IMR-90 (cell line): ENCODE data around the gene SOSTDC1. TPM values are rescaled to one million over a fixed set of nuclear protein-coding genes. Genes with fewer than 3 reads are reported as not detected.

ENCODE experiments used
- ATAC-seq: fragments of 200-7000 bp; cut with Tn5 transposase; 2 replicates; pipeline ENCODE4 v1.9.1; 2020; ENCODE audit warnings: low read depth, mild to moderate bottlenecking, moderate library complexity
- BruUV-seq: library from RNA; stranded (reverse); fragments of 400-500 nt; replicated peaks from 2 replicates; lab custom pipeline; 2021; lab: Mats Ljungman, UMichigan
- CTCF ChIA-PET: fragments of 300-600 bp; formaldehyde crosslinking; extraction: SDS; loops from one replicate; lab custom pipeline; 2021; ENCODE audit warnings: antibody characterized with exemption; lab: Yijun Ruan, JAX
- POLR2A ChIA-PET: fragments of 300-600 bp; sonication (Branson Sonifier 250); formaldehyde crosslinking; loops from one replicate; lab custom pipeline; 2022; ENCODE audit warnings: antibody characterized with exemption; ENCODE audit not compliant: unreplicated experiment; lab: Charles Lee
- DNase-seq: peaks from one replicate; pipeline ENCODE4 v3.0.0; 2013
- H2AFZ ChIP-seq: replicated peaks from 2 replicates; pipeline ENCODE3; 2013; ENCODE audit warnings: low read length, mild to moderate bottlenecking; ENCODE audit not compliant: poor library complexity
- H2AK5ac ChIP-seq: 2 replicates; pipeline ENCODE4 v1.6.1; 2013; ENCODE audit warnings: low read depth, low read length, inconsistent platforms
- H2AK9ac ChIP-seq: replicated peaks from 2 replicates; pipeline ENCODE3; 2013; ENCODE audit warnings: mild to moderate bottlenecking, low read depth, low read length, moderate library complexity; ENCODE audit not compliant: poor library complexity
- H2BK120ac ChIP-seq: 2 replicates; pipeline ENCODE4 v1.6.1; 2013; ENCODE audit warnings: low read depth, low read length, inconsistent platforms
- H2BK15ac ChIP-seq: 3 replicates; pipeline ENCODE4 v1.6.1; 2013; ENCODE audit warnings: low read depth, low read length, inconsistent platforms
- H2BK20ac ChIP-seq: 2 replicates; pipeline ENCODE4 v1.6.1; 2013; ENCODE audit warnings: low read depth, mild to moderate bottlenecking, inconsistent platforms, low read length, moderate library complexity
- H2BK5ac ChIP-seq: 2 replicates; pipeline ENCODE4 v1.6.1; 2013; ENCODE audit warnings: mild to moderate bottlenecking, low read depth, low read length, inconsistent platforms; ENCODE audit not compliant: poor library complexity, severe bottlenecking
- H3K14ac ChIP-seq: replicated peaks from 2 replicates; pipeline ENCODE4 v1.6.1; 2013; ENCODE audit warnings: low read depth, low read length, inconsistent platforms
- H3K18ac ChIP-seq: 2 replicates; pipeline ENCODE4 v1.6.1; 2013; ENCODE audit warnings: low read depth, low read length, control low read depth
- H3K23ac ChIP-seq: 2 replicates; pipeline ENCODE4 v1.6.1; 2013; ENCODE audit warnings: low read depth, low read length, inconsistent platforms
- H3K27ac ChIP-seq: 2 replicates; pipeline ENCODE4 v1.5.1; 2013; ENCODE audit warnings: mild to moderate bottlenecking, control low read depth, low read length; ENCODE audit not compliant: insufficient read depth
- H3K27me3 ChIP-seq: 2 replicates; pipeline ENCODE4 v1.6.1; 2013; ENCODE audit warnings: low read length; ENCODE audit not compliant: control insufficient read depth, insufficient read depth
- H3K36me3 ChIP-seq: 2 replicates; pipeline ENCODE4 v1.6.1; 2013; ENCODE audit warnings: low read length, mixed read lengths; ENCODE audit not compliant: control insufficient read depth, insufficient read depth
- H3K4ac ChIP-seq: 2 replicates; pipeline ENCODE4 v1.6.1; 2013; ENCODE audit warnings: low read depth, low read length, inconsistent platforms
- H3K4me1 ChIP-seq: 2 replicates; pipeline ENCODE4 v1.6.1; 2013; ENCODE audit warnings: low read length, mixed read lengths; ENCODE audit not compliant: control insufficient read depth, insufficient read depth
- H3K4me2 ChIP-seq: 2 replicates; pipeline ENCODE4 v1.6.1; 2013; ENCODE audit warnings: low read depth, mild to moderate bottlenecking, control low read depth, low read length, moderate library complexity
- H3K4me3 ChIP-seq: 2 replicates; pipeline ENCODE4 v1.5.1; 2013; ENCODE audit warnings: low read depth, mild to moderate bottlenecking, control low read depth, low read length, moderate library complexity; ENCODE audit not compliant: insufficient read depth
- H3K56ac ChIP-seq: 2 replicates; pipeline ENCODE4 v1.6.1; 2013; ENCODE audit warnings: low read length, inconsistent platforms; ENCODE audit not compliant: insufficient read depth; ENCODE audit errors: extremely low read depth
- H3K79me1 ChIP-seq, 2 experiments: 2 replicates each; pipeline ENCODE4 v1.6.1; 2013; ENCODE audit warnings: low read length in 2 of 2, inconsistent platforms in 1 of 2, low read depth in 1 of 2
- H3K9ac ChIP-seq: 2 replicates; pipeline ENCODE4 v1.6.1; 2013; ENCODE audit warnings: low read depth, low read length, control low read depth
- H3K9me1 ChIP-seq: 2 replicates; pipeline ENCODE4 v1.6.1; 2013; ENCODE audit warnings: low read length, inconsistent platforms; ENCODE audit not compliant: insufficient read depth
- H3K9me3 ChIP-seq: 2 replicates; pipeline ENCODE4 v1.6.1; 2013; ENCODE audit warnings: low read length; ENCODE audit not compliant: control insufficient read depth, insufficient read depth
- H4K20me1 ChIP-seq: 2 replicates; pipeline ENCODE4 v1.6.1; 2013; ENCODE audit warnings: low read length, inconsistent platforms; ENCODE audit not compliant: insufficient read depth
- H4K5ac ChIP-seq: 2 replicates; pipeline ENCODE4 v1.6.1; 2013; ENCODE audit warnings: mild to moderate bottlenecking, low read depth, low read length, control low read depth
- H4K8ac ChIP-seq, 2 experiments: 2 replicates each; pipeline ENCODE4 v1.6.1; 2013; ENCODE audit warnings: low read depth in 2 of 2, low read length in 2 of 2, control low read depth in 1 of 2, inconsistent platforms in 1 of 2
- H4K91ac ChIP-seq: 2 replicates; pipeline ENCODE4 v1.6.1; 2013; ENCODE audit warnings: low read depth, low read length, inconsistent platforms; ENCODE audit not compliant: insufficient read depth
- MXI1 ChIP-seq: IDR thresholded peaks from 2 replicates; pipeline ENCODE4 v1.6.1; 2012; ENCODE audit warnings: low read depth, mild to moderate bottlenecking, low read length, moderate library complexity, borderline replicate concordance
- NFE2L2 ChIP-seq: fragments of 150-350 bp; IDR thresholded peaks from 2 replicates; pipeline ENCODE4 v1.6.1; 2016; ENCODE audit warnings: low read depth, mild to moderate bottlenecking, low read length
- RAD21 ChIP-seq: IDR thresholded peaks from 2 replicates; pipeline ENCODE4 v1.6.1; 2012; ENCODE audit warnings: low read length, improper control_type of control experiment
- RCOR1 ChIP-seq: IDR thresholded peaks from 2 replicates; pipeline ENCODE4 v1.6.1; 2012; ENCODE audit warnings: mild to moderate bottlenecking, low read length, improper control_type of control experiment; ENCODE audit not compliant: insufficient replicate concordance
- WGBS, 2 experiments: methylation state at CpG; one replicate each; pipeline versions ENCODE4 v1.1.5 to v1.1.7; 2013; ENCODE audit warnings: missing lambda C conversion rate in 2 of 2; ENCODE audit not compliant: insufficient read length in 1 of 2; ENCODE audit errors: extremely low coverage in 2 of 2; 5-methylcytosine and 5-hydroxymethylcytosine counted together
- dilution Hi-C: fragments of 300-500 bp; cut with HindIII; formaldehyde crosslinking; loops from one replicate; pipeline ENCODE4 v1.14.3; 2018; ENCODE audit warnings: low sequenced_read_pairs; ENCODE audit not compliant: unreplicated experiment
- in situ Hi-C: fragments of 300-500 bp; cut with MboI; formaldehyde crosslinking; loops from 3 replicates; pipeline ENCODE4 v1.14.3; 2019; ENCODE audit warnings: low sequenced_read_pairs, inconsistent platforms, mixed read lengths
- intact Hi-C: fragments of 100-400 bp; cut with micrococcal nuclease; formaldehyde crosslinking; loops from 2 replicates; pipeline ENCODE4 v1.10.0; 2022
- polyA plus RNA-seq, 3 experiments: library from polyadenylated mRNA; depleted of rRNA; stranded (reverse); fragments of >200 nt; gene quantifications; 2 replicates each; pipeline ENCODE4 v1.2.3, GENCODE V29; 2012; ENCODE audit warnings: low replicate concordance in 1 of 3
- total RNA-seq: library from RNA; depleted of rRNA; stranded (reverse); fragments of >200 nt; gene quantifications from 2 replicates; pipeline ENCODE4 v1.2.3, GENCODE V29; 2012
- TF ChIP-seq, protein P1 (sequence below): fragments of 150-350 bp; IDR thresholded peaks from 2 replicates; pipeline ENCODE4 v1.6.1; 2017; ENCODE audit warnings: mild to moderate bottlenecking, antibody characterized with exemption, low read length, low read depth
- TF ChIP-seq, protein P2 (sequence below): fragments of 150-350 bp; IDR thresholded peaks from 2 replicates; pipeline ENCODE4 v1.6.1; 2016; ENCODE audit warnings: low read depth, mild to moderate bottlenecking, low read length, moderate library complexity, borderline replicate concordance
- TF ChIP-seq, protein P3 (sequence below): conservative IDR thresholded peaks from 2 replicates; pipeline ENCODE4 v1.5.1; 2012; ENCODE audit warnings: mild to moderate bottlenecking, low read depth, low read length, improper control_type of control experiment

SOSTDC1 gene
- total and polyA plus RNA-seq, 2 of the 4 experiments (the other 2 are of a cell fraction): 0.07 TPM; not detected in 1

DNA sequence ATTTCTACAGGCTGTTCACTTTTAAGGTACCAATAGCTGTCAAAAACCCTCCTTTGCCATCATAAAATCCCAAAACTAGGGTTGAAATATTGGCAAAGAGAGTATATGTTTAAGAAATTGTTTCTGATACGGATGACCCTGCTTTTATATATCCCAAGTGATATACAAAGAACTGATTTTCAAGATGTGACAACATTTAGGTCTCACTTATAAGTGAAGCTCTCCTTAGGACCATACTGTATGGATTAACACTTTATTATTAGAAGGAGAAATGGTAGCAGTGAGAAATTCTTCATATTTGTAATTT lies 33.2 kb downstream of the SOSTDC1 start:
- H4K8ac ChIP-seq: no peak overlapping the region
- no peaks in the 10 kb centered on the region for H4K20me1 ChIP-seq
- no TSS peak for BruUV-seq
- TF ChIP-seq RAD21 (no peak), NFE2L2 (no peak), RCOR1 (no peak), MXI1 (no peak)
- TF ChIP-seq, protein P1, sequence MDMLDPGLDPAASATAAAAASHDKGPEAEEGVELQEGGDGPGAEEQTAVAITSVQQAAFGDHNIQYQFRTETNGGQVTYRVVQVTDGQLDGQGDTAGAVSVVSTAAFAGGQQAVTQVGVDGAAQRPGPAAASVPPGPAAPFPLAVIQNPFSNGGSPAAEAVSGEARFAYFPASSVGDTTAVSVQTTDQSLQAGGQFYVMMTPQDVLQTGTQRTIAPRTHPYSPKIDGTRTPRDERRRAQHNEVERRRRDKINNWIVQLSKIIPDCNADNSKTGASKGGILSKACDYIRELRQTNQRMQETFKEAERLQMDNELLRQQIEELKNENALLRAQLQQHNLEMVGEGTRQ: no peak
- TF ChIP-seq, protein P2, sequence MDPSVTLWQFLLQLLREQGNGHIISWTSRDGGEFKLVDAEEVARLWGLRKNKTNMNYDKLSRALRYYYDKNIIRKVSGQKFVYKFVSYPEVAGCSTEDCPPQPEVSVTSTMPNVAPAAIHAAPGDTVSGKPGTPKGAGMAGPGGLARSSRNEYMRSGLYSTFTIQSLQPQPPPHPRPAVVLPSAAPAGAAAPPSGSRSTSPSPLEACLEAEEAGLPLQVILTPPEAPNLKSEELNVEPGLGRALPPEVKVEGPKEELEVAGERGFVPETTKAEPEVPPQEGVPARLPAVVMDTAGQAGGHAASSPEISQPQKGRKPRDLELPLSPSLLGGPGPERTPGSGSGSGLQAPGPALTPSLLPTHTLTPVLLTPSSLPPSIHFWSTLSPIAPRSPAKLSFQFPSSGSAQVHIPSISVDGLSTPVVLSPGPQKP: no peak
- TF ChIP-seq, protein P3, sequence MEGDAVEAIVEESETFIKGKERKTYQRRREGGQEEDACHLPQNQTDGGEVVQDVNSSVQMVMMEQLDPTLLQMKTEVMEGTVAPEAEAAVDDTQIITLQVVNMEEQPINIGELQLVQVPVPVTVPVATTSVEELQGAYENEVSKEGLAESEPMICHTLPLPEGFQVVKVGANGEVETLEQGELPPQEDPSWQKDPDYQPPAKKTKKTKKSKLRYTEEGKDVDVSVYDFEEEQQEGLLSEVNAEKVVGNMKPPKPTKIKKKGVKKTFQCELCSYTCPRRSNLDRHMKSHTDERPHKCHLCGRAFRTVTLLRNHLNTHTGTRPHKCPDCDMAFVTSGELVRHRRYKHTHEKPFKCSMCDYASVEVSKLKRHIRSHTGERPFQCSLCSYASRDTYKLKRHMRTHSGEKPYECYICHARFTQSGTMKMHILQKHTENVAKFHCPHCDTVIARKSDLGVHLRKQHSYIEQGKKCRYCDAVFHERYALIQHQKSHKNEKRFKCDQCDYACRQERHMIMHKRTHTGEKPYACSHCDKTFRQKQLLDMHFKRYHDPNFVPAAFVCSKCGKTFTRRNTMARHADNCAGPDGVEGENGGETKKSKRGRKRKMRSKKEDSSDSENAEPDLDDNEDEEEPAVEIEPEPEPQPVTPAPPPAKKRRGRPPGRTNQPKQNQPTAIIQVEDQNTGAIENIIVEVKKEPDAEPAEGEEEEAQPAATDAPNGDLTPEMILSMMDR: no peak
- no peaks in the 10 kb centered on the region for H3K79me1 ChIP-seq
- no peak overlapping the region for H2BK20ac ChIP-seq
- in situ Hi-C loops (no loop called here), intact Hi-C loops (loop anchor here (1.0 kb wide), 1 partner anchor 133 kb away; no protein-coding TSS in a partner anchor), dilution Hi-C loops (no loop called here)
- WGBS, 2 experiments: no CpG with 5 or more reads among the region's 1 CpG
- H2BK120ac ChIP-seq: no peak overlapping the region
- no peak overlapping the region for H2AK9ac ChIP-seq
- H3K4me1 ChIP-seq: peaks cover 4% of the 10 kb centered on the region; the same call in 1 of the 2 replicates
- H4K5ac ChIP-seq: no peak overlapping the region
- POLR2A ChIA-PET: no interaction called here
- no peak overlapping the region for H4K91ac ChIP-seq
- H3K56ac ChIP-seq: no peak overlapping the region
- no peak overlapping the region for H2BK15ac ChIP-seq
- no peak overlapping the region for H3K23ac ChIP-seq
- H3K18ac ChIP-seq: no peak overlapping the region
- no peaks in the 10 kb centered on the region for H3K27me3 ChIP-seq
- no peaks in the 10 kb centered on the region for H3K36me3 ChIP-seq
- CTCF ChIA-PET: interaction anchor here (0.6 to 2.0 kb wide), 3 partner anchors 103 to 944 kb away, joined by 3 to 12 read pairs (median 3); no protein-coding TSS in a partner anchor
- H3K4ac ChIP-seq: no peak overlapping the region
- no peak overlapping the region for H3K14ac ChIP-seq
- DNase-seq (no peak), ATAC-seq (no peak)
- H3K9me1 ChIP-seq: peaks cover 3% of the 10 kb centered on the region; the same call in 1 of the 2 replicates
- no peak overlapping the region for H2BK5ac ChIP-seq
- H2AK5ac ChIP-seq: no peak overlapping the region
- H3K27ac ChIP-seq: no peak overlapping the region
- H3K4me3 ChIP-seq: no peak overlapping the region
- H3K9me3 ChIP-seq: no peaks in the 10 kb centered on the region
- H3K9ac ChIP-seq: no peak overlapping the region
- no peak overlapping the region for H2AFZ ChIP-seq
- H3K4me2 ChIP-seq: no peak overlapping the region
